Transverse colon (tissue), 1 donor: ENCODE measurements around the gene SUFU.

ENCODE experiments used
- EP300 ChIP-seq: sonication (generic); formaldehyde crosslinking; IDR thresholded peaks from one replicate; pipeline ENCODE4 v1.6.1; 2017; ENCODE audit warnings: antibody characterized with exemption, low read depth
- POLR2A ChIP-seq: fragments of 450-650 bp; IDR thresholded peaks from one replicate; pipeline ENCODE4 v1.6.1; 2016; ENCODE audit warnings: antibody characterized with exemption, mild to moderate bottlenecking, moderate library complexity

DNA sequence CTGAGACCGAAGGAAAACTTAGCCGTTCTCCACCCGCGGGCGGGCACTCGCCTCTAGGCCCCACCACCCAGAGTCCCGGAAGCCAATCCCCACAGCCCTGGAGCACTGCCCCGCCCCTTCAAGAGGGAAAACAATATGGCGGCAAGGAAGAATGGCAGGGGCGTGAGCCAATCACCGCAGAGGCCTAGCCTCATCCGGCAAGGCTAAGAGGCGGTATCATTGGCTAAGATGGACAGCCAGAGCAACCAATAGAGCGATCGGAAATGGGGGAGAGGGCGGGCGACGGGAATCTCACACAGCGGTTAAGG, 1.8 kb upstream of the SUFU start:
- no peak for TF ChIP-seq POLR2A
- no peak for TF ChIP-seq EP300
